GM23248 (cell line): ENCODE measurements around the gene HOXA3. TPM values are rescaled to one million over a fixed set of nuclear protein-coding genes. Genes with fewer than 3 reads are reported as not detected.

Source experiments
- DNase-seq: peaks from one replicate; pipeline ENCODE4 v3.0.0-alpha.2; 2015
- H2AFZ ChIP-seq: fragments of 200-600 bp; sonication (generic); 2 replicates; pipeline ENCODE4 v1.6.1; 2016; ENCODE audit warnings: antibody characterized with exemption
- H3F3A ChIP-seq: fragments of 200-600 bp; sonication (generic); 2 replicates; pipeline ENCODE4 v1.6.1; 2016; ENCODE audit warnings: mild to moderate bottlenecking, antibody characterized with exemption, mixed run types; ENCODE audit not compliant: insufficient read depth
- H3K27ac ChIP-seq: fragments of 200-600 bp; sonication (generic); 2 replicates; pipeline ENCODE4 v1.5.1; 2016; ENCODE audit warnings: mild to moderate bottlenecking
- H3K27me3 ChIP-seq: fragments of 200-600 bp; sonication (generic); replicated peaks from 2 replicates; pipeline ENCODE4 v1.6.1; 2016; ENCODE audit warnings: mild to moderate bottlenecking; ENCODE audit not compliant: insufficient read depth
- H3K36me3 ChIP-seq: fragments of 200-600 bp; sonication (generic); 2 replicates; pipeline ENCODE4 v1.6.1; 2016; ENCODE audit warnings: low read depth, mild to moderate bottlenecking
- H3K4me1 ChIP-seq: fragments of 200-600 bp; sonication (generic); 2 replicates; pipeline ENCODE4 v1.6.1; 2016; ENCODE audit warnings: mild to moderate bottlenecking; ENCODE audit not compliant: insufficient read depth
- H3K4me2 ChIP-seq: fragments of 200-600 bp; sonication (generic); one replicate; pipeline ENCODE4 v1.6.1; 2016; ENCODE audit warnings: mild to moderate bottlenecking; ENCODE audit not compliant: unreplicated experiment
- H3K4me3 ChIP-seq: fragments of 200-600 bp; sonication (generic); 2 replicates; pipeline ENCODE4 v1.5.1; 2016; ENCODE audit warnings: mild to moderate bottlenecking
- H3K79me2 ChIP-seq: fragments of 200-600 bp; sonication (generic); 2 replicates; pipeline ENCODE4 v1.6.1; 2016; ENCODE audit warnings: mild to moderate bottlenecking; ENCODE audit not compliant: insufficient read depth
- H3K9ac ChIP-seq: fragments of 200-600 bp; sonication (generic); 2 replicates; pipeline ENCODE4 v1.6.1; 2016; ENCODE audit warnings: mild to moderate bottlenecking
- H3K9me2 ChIP-seq: fragments of 200-600 bp; sonication (generic); 2 replicates; pipeline ENCODE4 v1.6.1; 2016; ENCODE audit warnings: mixed run types, mild to moderate bottlenecking, moderate library complexity; ENCODE audit not compliant: insufficient read depth
- H3K9me3 ChIP-seq: fragments of 200-600 bp; sonication (generic); one replicate; pipeline ENCODE4 v1.6.1; 2017; ENCODE audit warnings: low read depth
- H4K20me1 ChIP-seq: fragments of 200-600 bp; sonication (generic); 2 replicates; pipeline ENCODE4 v1.6.0; 2016; ENCODE audit not compliant: insufficient read depth
- EZH2 ChIP-seq: fragments of 200-600 bp; sonication (generic); IDR thresholded peaks from 2 replicates; pipeline ENCODE4 v1.6.1; 2018; ENCODE audit warnings: antibody characterized with exemption, mild to moderate bottlenecking; ENCODE audit not compliant: insufficient read depth, poor library complexity, severe bottlenecking
- EZH2phosphoT487 ChIP-seq: fragments of 200-600 bp; sonication (generic); IDR thresholded peaks from 2 replicates; pipeline ENCODE4 v1.6.1; 2018; ENCODE audit warnings: antibody characterized with exemption, moderate library complexity, mild to moderate bottlenecking, low read depth; ENCODE audit not compliant: insufficient read depth
- WGBS, 2 experiments: methylation state at CpG; one replicate each; pipeline ENCODE4 v1.1.6; 2015 to 2017; ENCODE audit warnings: low lambda C conversion rate in 2 of 2, low coverage in 1 of 2; ENCODE audit errors: missing lambda C conversion rate in 2 of 2; 5-methylcytosine and 5-hydroxymethylcytosine counted together
- in situ Hi-C: fragments of 300-500 bp; cut with MboI; formaldehyde crosslinking; loops from 2 replicates; pipeline ENCODE4 v1.15.0; 2020
- polyA plus RNA-seq: library from polyadenylated mRNA; unstranded; fragments of >200 nt; fragmentation: Nextera tagmentation; extraction: Ambion mirVana; gene quantifications from 2 replicates; pipeline ENCODE4 v1.2.1, GENCODE V29; 2016
- total RNA-seq: library from RNA; depleted of rRNA; stranded (reverse); fragments of >200 nt; shearing (Covaris generic); gene quantifications from 2 replicates; pipeline ENCODE4 v1.2.3, GENCODE V29; 2014

The HOXA3 gene
- total and polyA plus RNA-seq, 2 experiments from 2014 or later, result 1.2 to 2.1 TPM

- Histone ChIP-seq H3K9me2 (no peaks in the 10 kb centered on the region), H3K4me2 (peak overlapping the region; percentile 98), H3K9me3 (no peaks in the 10 kb centered on the region), H2AFZ (peak overlapping the region; percentile 91), H3K27ac (peak overlapping the region; percentile 86), H3K27me3 (no peaks in the 10 kb centered on the region), H3K4me1 (peaks cover 32% of the 10 kb centered on the region), H3K36me3 (0 out of 2 replicates have a peak, but pooled peaks cover 6% of the 10 kb centered on the region), H4K20me1 (no peaks in the 10 kb centered on the region), H3F3A (peaks cover 29% of the 10 kb centered on the region), H3K9ac (peak overlapping the region; percentile 87), H3K79me2 (peaks cover 95% of the 10 kb centered on the region), H3K4me3 (peak overlapping the region; percentile 89)
- DNase-seq, result peak; percentile 75
- TF ChIP-seq EZH2 (no peak), EZH2phosphoT487 (0 out of 2 replicates have a peak, but pooled peaks have one; percentile 5)
- in situ Hi-C loops, result no loop called here
- 10 to 11% methylated on average over 30 of the region's 30 CpGs for WGBS, 2 experiments
Measured at GRCh38 chr7:27148756-27149641, 3.4 kb downstream of the HOXA3 start.

- Histone ChIP-seq H4K20me1 (no peaks in the 10 kb centered on the region), H3K27ac (peak overlapping the region; percentile 86), H3K4me1 (peaks cover 31% of the 10 kb centered on the region), H3K4me3 (peak overlapping the region; percentile 89), H3F3A (peaks cover 24% of the 10 kb centered on the region), H3K9ac (peak overlapping the region; percentile 87), H3K9me2 (no peaks in the 10 kb centered on the region), H3K4me2 (peak overlapping the region; percentile 98), H2AFZ (peak overlapping the region; percentile 91), H3K36me3 (0 out of 2 replicates have a peak, but pooled peaks cover 7% of the 10 kb centered on the region), H3K9me3 (no peaks in the 10 kb centered on the region), H3K79me2 (peaks cover 95% of the 10 kb centered on the region), H3K27me3 (no peaks in the 10 kb centered on the region)
- 9 to 14% methylated on average over 20 to 28 of the region's 28 CpGs for WGBS, 2 experiments
- TF ChIP-seq EZH2phosphoT487 (no peak), EZH2 (no peak)
- peak; percentile 65 for DNase-seq
- in situ Hi-C loops, result no loop called here
Measured at GRCh38 chr7:27148031-27148755, 4.2 kb downstream of the HOXA3 start.

DNA sequence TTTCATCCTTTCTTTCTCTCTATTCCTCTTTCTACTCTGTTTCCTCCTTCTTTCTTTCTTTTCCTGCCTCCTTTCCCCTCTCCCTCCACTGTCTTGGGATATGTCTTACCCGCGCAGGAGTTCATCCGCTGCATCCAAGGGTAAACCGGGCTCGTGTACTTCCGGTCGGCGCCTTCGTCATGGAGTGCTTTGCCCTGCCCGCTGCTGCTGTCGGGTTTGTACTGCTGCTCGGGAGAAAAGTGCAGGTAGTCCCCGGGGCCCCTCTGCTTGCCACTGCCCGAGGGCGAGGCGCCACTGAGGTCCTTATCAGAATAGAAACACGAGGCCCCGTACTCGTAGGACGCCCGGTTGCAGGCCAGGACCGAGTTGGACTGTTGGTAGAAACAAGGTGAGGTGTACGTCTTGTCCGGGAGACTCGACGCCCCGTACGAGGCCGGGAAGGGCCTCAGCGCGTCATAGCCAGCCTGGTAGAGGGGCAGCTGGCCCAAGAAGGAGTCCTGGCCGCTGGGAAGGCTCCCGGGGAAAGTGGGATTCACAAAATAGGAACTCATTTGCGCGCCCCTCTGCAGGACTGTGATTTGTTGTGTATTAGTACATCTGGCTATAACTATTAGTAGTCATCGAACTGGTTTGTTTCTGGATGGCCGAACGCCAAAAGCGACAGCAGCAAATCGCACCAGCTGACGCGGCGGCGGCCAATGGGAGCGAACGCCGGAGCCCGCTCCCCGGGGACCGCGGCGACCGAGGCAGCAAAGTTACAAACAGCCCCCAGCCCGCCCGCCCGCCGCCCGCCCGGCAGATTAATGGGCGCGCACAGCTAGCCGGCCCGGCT lies 5.0 kb downstream of the HOXA3 start, which contains the start of gene HOXA6:
Gene HOXA6, minus strand, starts transcription at position 576 of the 832 bp plus-strand sequence. Its CDS starts 25 bp downstream, at position 551.
- in situ Hi-C loops, result no loop called here
- H3K4me2 ChIP-seq, result peak within 1 kb of the TSS; percentile 98
- TF ChIP-seq EZH2 (no peak), EZH2phosphoT487 (no peak)

More for the DNA sequence above, 5.0 kb downstream of the HOXA3 start, which contains the start of gene HOXA6:
- H3K9me3 ChIP-seq, result no peaks in the 10 kb centered on the region
- 0 out of 2 replicates have a peak, but pooled peaks cover 7% of the 10 kb centered on the region for H3K36me3 ChIP-seq
- peak within 1 kb of the TSS; percentile 91 for H2AFZ ChIP-seq
- H3F3A ChIP-seq, result peaks cover 20% of the 10 kb centered on the region; the same call in 1 of the 2 replicates
- H3K4me1 ChIP-seq, result peaks cover 26% of the 10 kb centered on the region
- H3K4me3 ChIP-seq, result peak within 1 kb of the TSS; percentile 89
- peak; percentile 72 for DNase-seq
- no peaks in the 10 kb centered on the region for H4K20me1 ChIP-seq
- WGBS, 2 experiments, result 41 to 48% methylated on average over 52 to 63 of the region's 63 CpGs
- peak within 1 kb of the TSS; percentile 87 for H3K9ac ChIP-seq
- peak within 1 kb of the TSS; percentile 86 for H3K27ac ChIP-seq
- no peaks in the 10 kb centered on the region for H3K27me3 ChIP-seq
- no peaks in the 10 kb centered on the region for H3K9me2 ChIP-seq
- peaks cover 89% of the 10 kb centered on the region for H3K79me2 ChIP-seq
